ENCODE measurements around the gene GGN.
"Not testable (repeated sequence)": the region's sequence is repeated elsewhere in the genome, so short reads cannot be mapped to it uniquely, and the experiment has no call there.

GRCh38 chr19:38362946-38363688 lies 24.7 kb downstream of the GGN start:
- TF ChIP-seq CTCF, POLR2A, EP300 (IDR thresholded peaks at IDR 0.05): not testable (repeated sequence)

Data from tibial nerve (tissue), 4 donors.